Measurements from ENCODE around the gene NOS1AP.

GRCh38 chr1:162251102-162251501 lies 181.6 kb downstream of the NOS1AP start:
- no peak for TF ChIP-seq OVOL2 (CRISPR knock-in tag; IDR thresholded peaks at IDR 0.05; ENCODE audit: borderline replicate concordance)
- TF ChIP-seq, protein P1, sequence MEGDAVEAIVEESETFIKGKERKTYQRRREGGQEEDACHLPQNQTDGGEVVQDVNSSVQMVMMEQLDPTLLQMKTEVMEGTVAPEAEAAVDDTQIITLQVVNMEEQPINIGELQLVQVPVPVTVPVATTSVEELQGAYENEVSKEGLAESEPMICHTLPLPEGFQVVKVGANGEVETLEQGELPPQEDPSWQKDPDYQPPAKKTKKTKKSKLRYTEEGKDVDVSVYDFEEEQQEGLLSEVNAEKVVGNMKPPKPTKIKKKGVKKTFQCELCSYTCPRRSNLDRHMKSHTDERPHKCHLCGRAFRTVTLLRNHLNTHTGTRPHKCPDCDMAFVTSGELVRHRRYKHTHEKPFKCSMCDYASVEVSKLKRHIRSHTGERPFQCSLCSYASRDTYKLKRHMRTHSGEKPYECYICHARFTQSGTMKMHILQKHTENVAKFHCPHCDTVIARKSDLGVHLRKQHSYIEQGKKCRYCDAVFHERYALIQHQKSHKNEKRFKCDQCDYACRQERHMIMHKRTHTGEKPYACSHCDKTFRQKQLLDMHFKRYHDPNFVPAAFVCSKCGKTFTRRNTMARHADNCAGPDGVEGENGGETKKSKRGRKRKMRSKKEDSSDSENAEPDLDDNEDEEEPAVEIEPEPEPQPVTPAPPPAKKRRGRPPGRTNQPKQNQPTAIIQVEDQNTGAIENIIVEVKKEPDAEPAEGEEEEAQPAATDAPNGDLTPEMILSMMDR (IDR thresholded peaks at IDR 0.05), result no peak
- no peak for TF ChIP-seq ZNF121 (CRISPR knock-in tag; IDR thresholded peaks at IDR 0.05)
- TF ChIP-seq SP1 (CRISPR knock-in tag; conservative IDR thresholded peaks at IDR 0.05), result no peak
- TF ChIP-seq JUN (CRISPR knock-in tag; IDR thresholded peaks at IDR 0.05), result no peak
- TF ChIP-seq TEAD1 (CRISPR knock-in tag; IDR thresholded peaks at IDR 0.05), result no peak
- TF ChIP-seq ZNF396 (CRISPR knock-in tag; IDR thresholded peaks at IDR 0.05; ENCODE audit: borderline replicate concordance), result no peak
- TF ChIP-seq RELA (CRISPR knock-in tag; IDR thresholded peaks at IDR 0.05; ENCODE audit: borderline replicate concordance), result no peak
- no peak for TF ChIP-seq TCF7 (CRISPR knock-in tag; IDR thresholded peaks at IDR 0.05; ENCODE audit: low read depth)
- no peak for TF ChIP-seq NFATC4 (CRISPR knock-in tag; IDR thresholded peaks at IDR 0.05)
- no peak for TF ChIP-seq E2F5 (CRISPR knock-in tag; IDR thresholded peaks at IDR 0.05)
- TF ChIP-seq MAX (CRISPR knock-in tag; IDR thresholded peaks at IDR 0.05), result no peak

All from WTC11 (cell line).